DOHH2 (cell line): Measurements from ENCODE around the gene PPP2R2C.

ENCODE experiments used
- CTCF ChIP-seq: fragments of 200-600 bp; sonication (generic); IDR thresholded peaks from one replicate; pipeline ENCODE4 v1.5.1; 2014; ENCODE audit warnings: antibody characterized with exemption, mild to moderate bottlenecking, low read depth, low read length; ENCODE audit not compliant: poor library complexity, severe bottlenecking
- EZH2phosphoT487 ChIP-seq: fragments of 200-600 bp; sonication (generic); IDR thresholded peaks from 2 replicates; pipeline ENCODE4 v1.6.1; 2017; ENCODE audit warnings: borderline replicate concordance, mild to moderate bottlenecking, antibody characterized with exemption, low read length, moderate library complexity, mixed read lengths

DNA sequence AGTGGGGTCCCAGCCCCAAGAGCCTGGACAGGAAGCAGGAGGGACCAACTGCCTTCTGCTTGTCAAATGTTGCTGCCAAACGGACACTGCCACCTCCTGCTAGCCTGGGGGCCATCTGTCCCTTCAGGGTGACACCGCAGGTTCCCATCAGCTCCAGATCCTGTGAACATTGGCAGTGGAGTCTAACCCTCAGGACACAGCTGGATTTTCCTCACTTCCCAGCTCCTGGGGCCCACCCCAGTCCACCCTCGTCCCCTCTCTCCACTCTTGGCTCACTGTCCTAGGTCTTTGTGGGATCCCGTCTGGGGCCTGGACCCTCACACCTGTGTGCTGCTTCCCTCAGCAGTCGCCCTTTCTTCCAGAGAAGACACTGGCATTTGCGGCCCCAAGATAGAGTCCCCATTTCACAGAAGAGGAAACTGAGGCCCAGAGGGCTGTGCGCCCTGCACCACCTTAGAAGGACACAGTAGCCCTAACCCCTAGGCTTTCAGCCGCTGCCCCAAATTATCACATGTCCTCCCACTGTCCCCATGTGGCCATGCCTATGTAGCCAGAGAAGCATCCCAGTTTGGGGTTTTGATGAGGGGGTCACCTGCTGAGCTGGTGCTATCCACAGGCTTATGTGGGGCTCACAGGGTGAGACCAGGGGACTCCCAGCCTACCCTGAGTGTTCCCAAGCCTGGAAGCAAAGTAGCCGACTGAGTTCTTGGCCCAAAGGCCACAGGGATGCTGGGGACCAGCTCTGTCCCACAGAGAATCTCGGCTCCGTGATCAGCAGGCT, 20.1 kb downstream of the PPP2R2C start:
- no peak for TF ChIP-seq CTCF
- no peak for TF ChIP-seq EZH2phosphoT487
